Activated CD8-positive, alpha-beta memory T cell treated with anti-CD3 and anti-CD28 coated beads, Interleukin-2, amount 50 U/mL, for 24 hours (primary cell): ENCODE results near the gene PIGU.

Source experiments
- DNase-seq: peaks from one replicate; pipeline ENCODE4 v3.0.0-alpha.2; 2020; ENCODE audit errors: extremely low read depth

The PIGU gene

GRCh38 chr20:34579191-34579978 lies 97.5 kb downstream of the PIGU start:
- DNase-seq, result no peak

GRCh38 chr20:34578521-34578920 lies 98.4 kb downstream of the PIGU start:
- no peak for DNase-seq

- DNase-seq, result no peak
Measured at GRCh38 chr20:34578025-34578424, 98.9 kb downstream of the PIGU start.

GRCh38 chr20:34577061-34577460 lies 99.8 kb downstream of the PIGU start:
- DNase-seq, result no peak

GRCh38 chr20:34575756-34576155 lies 101.1 kb downstream of the PIGU start:
- no peak for DNase-seq

GRCh38 chr20:34575271-34575670 lies 101.6 kb downstream of the PIGU start:
- no peak for DNase-seq

- DNase-seq, result no peak
Measured at GRCh38 chr20:34574861-34575260, 102.0 kb downstream of the PIGU start.

GRCh38 chr20:34574426-34574825 lies 102.5 kb downstream of the PIGU start:
- no peak for DNase-seq

- no peak for DNase-seq
Measured at GRCh38 chr20:34573541-34574300, 103.2 kb downstream of the PIGU start.

GRCh38 chr20:34571753-34572152 lies 105.1 kb downstream of the PIGU start:
- no peak for DNase-seq

GRCh38 chr20:34570859-34571306 lies 106.0 kb downstream of the PIGU start:
- no peak for DNase-seq

GRCh38 chr20:34569598-34569997 lies 107.3 kb downstream of the PIGU start:
- no peak for DNase-seq

- no peak for DNase-seq
Measured at GRCh38 chr20:34567892-34568865, 108.7 kb downstream of the PIGU start.

GRCh38 chr20:34566978-34567891 lies 109.7 kb downstream of the PIGU start:
- no peak for DNase-seq

- DNase-seq, result no peak
Measured at GRCh38 chr20:34564833-34565232, 112.1 kb downstream of the PIGU start.

- no peak for DNase-seq
Measured at GRCh38 chr20:34562641-34563040, 114.3 kb downstream of the PIGU start.

GRCh38 chr20:34561661-34562060 lies 115.2 kb downstream of the PIGU start:
- no peak for DNase-seq

GRCh38 chr20:34560614-34561013 lies 116.3 kb downstream of the PIGU start:
- no peak for DNase-seq

GRCh38 chr20:34560141-34560523 lies 116.8 kb downstream of the PIGU start:
- DNase-seq, result no peak

GRCh38 chr20:34559311-34560140 lies 117.4 kb downstream of the PIGU start:
- DNase-seq, result no peak
